HG02623 (cell line): Measurements from ENCODE around the gene PLXNB2.

Source experiments
- ATAC-seq: cut with Tn5 transposase; IDR thresholded peaks from one replicate; pipeline ENCODE4 v1.9.1; 2021; ENCODE audit warnings: moderate library complexity; ENCODE audit not compliant: unreplicated experiment

The PLXNB2 gene

GRCh38 chr22:50269573-50269969, 37.9 kb downstream of the PLXNB2 start:
- ATAC-seq = no peak

GRCh38 chr22:50268655-50269113, 38.8 kb downstream of the PLXNB2 start:
- ATAC-seq = no peak

GRCh38 chr22:50267591-50268390, 39.7 kb downstream of the PLXNB2 start:
- ATAC-seq = no peak

GRCh38 chr22:50266994-50267393, 40.5 kb downstream of the PLXNB2 start:
- ATAC-seq = no peak

- ATAC-seq = no peak
These were observed 42.3 kb downstream of the PLXNB2 start for GRCh38 chr22:50264946-50265669.

- ATAC-seq = no peak
These were observed 43.2 kb downstream of the PLXNB2 start for GRCh38 chr22:50264104-50264745.

GRCh38 chr22:50262973-50263617, 44.4 kb downstream of the PLXNB2 start:
- ATAC-seq = no peak

GRCh38 chr22:50262460-50262911, 45.0 kb downstream of the PLXNB2 start:
- no peak for ATAC-seq

- ATAC-seq = no peak
These were observed 45.6 kb downstream of the PLXNB2 start, which contains the start of gene MAPK12 for GRCh38 chr22:50261615-50262459. MAPK12 (minus strand) TSS chr22:50261683; CDS start chr22:50261509, 174 bp downstream.

- no peak for ATAC-seq
These were observed 46.4 kb downstream of the PLXNB2 start for GRCh38 chr22:50260801-50261614.

GRCh38 chr22:50260434-50260800, 47.0 kb downstream of the PLXNB2 start:
- ATAC-seq = no peak

GRCh38 chr22:50259302-50259701, 48.1 kb downstream of the PLXNB2 start:
- no peak for ATAC-seq

- ATAC-seq = no peak
These were observed 48.8 kb downstream of the PLXNB2 start for GRCh38 chr22:50258361-50259292.

GRCh38 chr22:50257451-50258360, 49.7 kb downstream of the PLXNB2 start:
- ATAC-seq = no peak

GRCh38 chr22:50257041-50257440, 50.4 kb downstream of the PLXNB2 start:
- no peak for ATAC-seq

GRCh38 chr22:50256258-50256862, 51.1 kb downstream of the PLXNB2 start:
- no peak for ATAC-seq

- no peak for ATAC-seq
These were observed 51.8 kb downstream of the PLXNB2 start for GRCh38 chr22:50255607-50256006.
